HCT116 (cell line): Measurements from ENCODE around the gene ARCN1.

Experiments used
- CTCF ChIP-seq, 3 experiments: fragments of 200-600 bp in 1 of 3; sonication (generic) in 1 of 3; IDR thresholded peaks in 2 of 3; conservative IDR thresholded peaks in 1 of 3; 2 replicates each; pipeline ENCODE4 v1.5.1; 2012 to 2017; ENCODE audit warnings: low read depth in 2 of 3, low read length in 2 of 3, antibody characterized with exemption in 1 of 3, borderline replicate concordance in 1 of 3, control low read depth in 1 of 3, mild to moderate bottlenecking in 1 of 3, mixed read lengths in 1 of 3, mixed run types in 1 of 3, moderate library complexity in 1 of 3; ENCODE audit not compliant: insufficient read depth in 1 of 3
- ELF1 ChIP-seq: IDR thresholded peaks from 2 replicates; pipeline ENCODE4 v1.6.1; 2012; ENCODE audit warnings: low read depth, borderline replicate concordance
- EZH2 ChIP-seq: fragments of 200-600 bp; sonication (generic); IDR thresholded peaks from 2 replicates; pipeline ENCODE4 v1.6.1; 2017; ENCODE audit warnings: antibody characterized with exemption, mixed run types
- EZH2phosphoT487 ChIP-seq: fragments of 200-600 bp; IDR thresholded peaks from 2 replicates; pipeline ENCODE4 v1.6.1; 2018; ENCODE audit warnings: antibody characterized with exemption, borderline replicate concordance
- FOSL1 ChIP-seq: IDR thresholded peaks from 2 replicates; pipeline ENCODE4 v1.6.1; 2012; ENCODE audit warnings: low read depth
- JUND ChIP-seq: IDR thresholded peaks from 2 replicates; pipeline ENCODE4 v1.6.1; 2012
- MAX ChIP-seq: IDR thresholded peaks from 2 replicates; pipeline ENCODE4 v1.6.1; 2012
- POLR2A ChIP-seq: IDR thresholded peaks from 2 replicates; pipeline ENCODE4 v1.7.0; 2011; ENCODE audit warnings: borderline replicate concordance; ENCODE audit not compliant: insufficient read depth, insufficient read length; ENCODE audit errors: extremely low read depth
- RAD21 ChIP-seq: IDR thresholded peaks from 2 replicates; pipeline ENCODE4 v1.6.1; 2012; ENCODE audit warnings: low read depth, mild to moderate bottlenecking
- SIN3A ChIP-seq: IDR thresholded peaks from 2 replicates; pipeline ENCODE4 v1.6.1; 2012; ENCODE audit warnings: low read depth
- SRF ChIP-seq: IDR thresholded peaks from 2 replicates; pipeline ENCODE4 v1.6.1; 2012; ENCODE audit warnings: low read depth
- TCF7L2 ChIP-seq: IDR thresholded peaks from 2 replicates; pipeline ENCODE4 v1.7.0; 2011; ENCODE audit warnings: borderline replicate concordance, inconsistent platforms; ENCODE audit not compliant: insufficient read depth, insufficient read length; ENCODE audit errors: extremely low read depth
- ZBTB33 ChIP-seq: IDR thresholded peaks from 2 replicates; pipeline ENCODE4 v1.6.1; 2011; ENCODE audit warnings: mild to moderate bottlenecking, low read length, moderate library complexity; ENCODE audit not compliant: insufficient replicate concordance; ENCODE audit errors: extremely low read depth
- ZNF274 ChIP-seq: fragments of 200-500 bp; sonication (Bioruptor generic); IDR thresholded peaks from 2 replicates; pipeline ENCODE4 v1.6.1; 2014; ENCODE audit warnings: mild to moderate bottlenecking, low read depth, low read length, inconsistent platforms

GRCh38 chr11:118651820-118652219, 79.6 kb downstream of the ARCN1 start:
- TF ChIP-seq TCF7L2, result no peak
- no peak for TF ChIP-seq CTCF (IDR thresholded peaks at IDR 0.05 in 2 of 3, conservative IDR thresholded peaks at IDR 0.05 in 1 of 3; ENCODE audit: borderline replicate concordance in 1 of 3, insufficient read depth in 1 of 3, low read depth in 2 of 3, low read length in 2 of 3)
- no peak for TF ChIP-seq EZH2
- no peak for TF ChIP-seq SIN3A
- no peak for TF ChIP-seq POLR2A
- TF ChIP-seq ZBTB33, result no peak
- no peak for TF ChIP-seq MAX
- no peak for TF ChIP-seq FOSL1
- TF ChIP-seq EZH2phosphoT487, result no peak
- no peak for TF ChIP-seq JUND
- TF ChIP-seq RAD21, result no peak
- no peak for TF ChIP-seq SRF
- TF ChIP-seq ELF1, result no peak
- no peak for TF ChIP-seq ZNF274
